Spleen (tissue), 3 donors: ENCODE measurements around the gene CBX1.

Source experiments
- POLR2A ChIP-seq, 3 donors: fragments of 450-650 bp; IDR thresholded peaks; one replicate each; pipeline ENCODE4 v1.5.1; 2017; ENCODE audit warnings: antibody characterized with exemption in 3 of 3, mild to moderate bottlenecking in 1 of 3
- POLR2AphosphoS5 ChIP-seq, 3 donors: sonication (generic); formaldehyde crosslinking; IDR thresholded peaks; one replicate each; pipeline ENCODE4 v1.5.1; 2017; ENCODE audit warnings: antibody characterized with exemption in 3 of 3

- TF ChIP-seq POLR2AphosphoS5 (IDR thresholded peaks at IDR 0.05) (no peak), POLR2A (IDR thresholded peaks at IDR 0.05) (no peak)
These were observed 919 bp upstream of the CBX1 start for GRCh38 chr17:48102043-48102750.
